HepG2 (cell line): ENCODE results near the gene DNAJC5. TPM values are rescaled to one million over a fixed set of nuclear protein-coding genes. Genes with fewer than 3 reads are reported as not detected.

Source experiments
- ATF4 ChIP-seq, 2 experiments: fragments of 450-650 bp in 1 of 2; sonication (generic) in 1 of 2; formaldehyde crosslinking; IDR thresholded peaks; 2 replicates each; pipeline versions ENCODE4 v1.5.0 to v1.8.0; 2020 to 2022; ENCODE audit warnings: mild to moderate bottlenecking in 1 of 2, missing genetic modification reagents in 1 of 2
- ATRX ChIP-seq: sonication (generic); formaldehyde crosslinking; IDR thresholded peaks from 2 replicates; pipeline ENCODE4 v1.4.0; 2020; ENCODE audit warnings: missing genetic modification reagents, borderline replicate concordance
- GTF3A ChIP-seq: sonication (generic); formaldehyde crosslinking; conservative IDR thresholded peaks from 2 replicates; pipeline ENCODE4 v1.4.0; 2020; ENCODE audit warnings: mild to moderate bottlenecking, missing genetic modification reagents
- HNRNPK ChIP-seq: fragments of 200-400 bp; formaldehyde crosslinking; IDR thresholded peaks from 2 replicates; pipeline ENCODE4 v1.6.1; 2018; ENCODE audit warnings: low read length, low read depth, moderate library complexity, mild to moderate bottlenecking; ENCODE audit not compliant: poor library complexity, severe bottlenecking
- KAT7 ChIP-seq: IDR thresholded peaks from 2 replicates; pipeline ENCODE4 v1.6.1; 2018; ENCODE audit warnings: borderline replicate concordance, missing compliant biosample characterization
- KAT8 ChIP-seq: IDR thresholded peaks from 2 replicates; pipeline ENCODE4 v1.6.1; 2016; ENCODE audit warnings: missing genetic modification reagents, missing compliant biosample characterization
- PTBP1 ChIP-seq: fragments of 200-400 bp; formaldehyde crosslinking; IDR thresholded peaks from 2 replicates; pipeline ENCODE4 v1.6.1; 2018; ENCODE audit warnings: low read length, low read depth; ENCODE audit not compliant: poor library complexity, severe bottlenecking
- SP5 ChIP-seq: IDR thresholded peaks from 2 replicates; pipeline ENCODE4 v1.6.1; 2016; ENCODE audit warnings: low read depth, borderline replicate concordance
- STAG1 ChIP-seq: sonication (generic); formaldehyde crosslinking; IDR thresholded peaks from 2 replicates; pipeline ENCODE4 v1.4.0; 2020; ENCODE audit warnings: missing genetic modification reagents
- ZBTB14 ChIP-seq: sonication (generic); formaldehyde crosslinking; IDR thresholded peaks from 2 replicates; pipeline ENCODE4 v1.4.0; 2020; ENCODE audit warnings: missing genetic modification reagents
- ZIK1 ChIP-seq: sonication (generic); formaldehyde crosslinking; IDR thresholded peaks from 2 replicates; pipeline ENCODE4 v1.5.0; 2020; ENCODE audit warnings: mild to moderate bottlenecking, low read depth, missing genetic modification reagents, borderline replicate concordance
- ZKSCAN5 ChIP-seq: sonication (generic); formaldehyde crosslinking; IDR thresholded peaks from 2 replicates; pipeline ENCODE4 v1.5.1; 2020; ENCODE audit warnings: mild to moderate bottlenecking, missing genetic modification reagents
- ZNF136 ChIP-seq: sonication (generic); formaldehyde crosslinking; IDR thresholded peaks from 2 replicates; pipeline ENCODE4 v1.8.1; 2022; ENCODE audit warnings: low read depth, mild to moderate bottlenecking, moderate library complexity, missing genetic modification reagents
- ZNF362 ChIP-seq: sonication (generic); formaldehyde crosslinking; IDR thresholded peaks from 2 replicates; pipeline ENCODE4 v1.4.0; 2020; ENCODE audit warnings: missing genetic modification reagents, mild to moderate bottlenecking, borderline replicate concordance
- ZNF383 ChIP-seq: sonication (generic); formaldehyde crosslinking; IDR thresholded peaks from 2 replicates; pipeline ENCODE4 v1.4.0; 2020; ENCODE audit warnings: missing genetic modification reagents, mild to moderate bottlenecking, borderline replicate concordance
- ZNF782 ChIP-seq: sonication (generic); formaldehyde crosslinking; IDR thresholded peaks from 2 replicates; pipeline ENCODE4 v1.4.0; 2020; ENCODE audit warnings: missing genetic modification reagents, mild to moderate bottlenecking, borderline replicate concordance
- ZNF800 ChIP-seq: sonication (generic); formaldehyde crosslinking; IDR thresholded peaks from 2 replicates; pipeline ENCODE4 v1.4.0; 2020; ENCODE audit warnings: missing genetic modification reagents
- ZNF883 ChIP-seq: sonication (generic); formaldehyde crosslinking; IDR thresholded peaks from 2 replicates; pipeline ENCODE4 v1.5.1; 2020; ENCODE audit warnings: mild to moderate bottlenecking, missing genetic modification reagents; ENCODE audit errors: not compliant biosample characterization
- ZSCAN12 ChIP-seq: sonication (generic); formaldehyde crosslinking; IDR thresholded peaks from 2 replicates; pipeline ENCODE4 v1.9.0; 2021; ENCODE audit warnings: mild to moderate bottlenecking, missing genetic modification reagents
- polyA plus RNA-seq, 8 experiments: library from polyadenylated mRNA; depleted of rRNA in 3 of 8; stranded (reverse) in 7 of 8; unstranded in 1 of 8; fragments of >200 nt; fragmentation: Illumina TruSeq in 4 of 8; extraction: Trizol in 4 of 8; gene quantifications; 2 replicates each; pipeline versions ENCODE4 v1.2.1 to v1.2.3, GENCODE V29; 2011 to 2016; ENCODE audit warnings: low read depth in 4 of 8, missing spikeins in 1 of 8, mixed read lengths in 1 of 8; ENCODE audit not compliant: insufficient read depth in 1 of 8
- total RNA-seq, 5 experiments: library from RNA; depleted of rRNA; stranded (reverse); fragments of >200 nt; fragmentation: Illumina TruSeq; extraction: Trizol; gene quantifications; 2 replicates each; pipeline ENCODE4 v1.2.3, GENCODE V29; 2016; ENCODE audit warnings: low read depth in 1 of 5
- TF ChIP-seq, protein P1 (sequence below): sonication (generic); formaldehyde crosslinking; IDR thresholded peaks from 2 replicates; pipeline ENCODE4 v1.8.1; 2022; ENCODE audit warnings: low read depth, mild to moderate bottlenecking, missing genetic modification reagents

DNAJC5 gene
- total and polyA plus RNA-seq, 2 of the 13 experiments (the other 11 are each of a cell fraction or from before 2014, with no cell fraction given) = 42.8 to 64.5 TPM

DNA sequence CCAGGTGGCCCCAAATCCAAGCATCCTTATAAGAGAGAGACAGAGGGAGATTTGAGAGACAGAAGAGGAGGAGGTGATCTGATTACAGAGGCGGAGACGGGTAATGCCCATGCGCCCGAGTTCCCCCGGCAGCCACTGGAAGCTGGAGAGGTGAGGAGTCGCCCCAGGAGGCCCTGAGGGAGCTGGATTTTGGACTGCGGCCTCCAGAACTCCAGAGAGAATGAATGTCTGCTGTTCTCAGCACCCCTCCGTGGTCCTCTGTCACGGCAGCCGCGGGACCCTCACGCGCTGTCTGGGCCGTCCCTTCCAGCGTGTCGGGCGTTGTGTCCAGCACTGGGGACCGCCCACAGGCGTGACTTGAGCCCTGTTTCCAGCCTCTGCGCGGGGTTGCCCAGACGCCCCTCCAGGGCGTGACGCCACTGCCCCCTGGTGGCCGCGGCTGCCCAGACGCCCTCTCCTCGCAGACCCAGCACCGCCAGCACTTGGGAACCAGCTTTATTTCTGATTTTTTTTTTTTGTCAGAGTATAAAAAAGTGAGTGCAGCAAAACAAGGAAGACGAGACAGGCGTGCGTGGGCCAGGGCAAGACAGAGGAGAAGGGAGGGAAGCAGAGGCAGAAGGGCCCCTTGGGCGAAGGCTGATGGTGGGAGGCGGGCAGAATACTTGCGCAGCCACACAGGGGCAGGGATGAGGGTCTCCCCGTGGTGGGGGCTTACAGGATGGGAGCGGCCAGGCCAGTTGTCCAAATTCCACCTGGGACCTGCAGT, 78.9 kb downstream of the DNAJC5 start (continued):
- TF ChIP-seq ZIK1 (peak; percentile 86; the same call in 1 of the 2 replicates), ZNF782 (peak; percentile 92; the same call in 1 of the 2 replicates), ZSCAN12 (0 out of 2 replicates have a peak, but pooled peaks have one; percentile 89), ZNF362 (peak; percentile 83; the same call in 1 of the 2 replicates), KAT7 (CRISPR knock-in tag) (peak; percentile 94), KAT8 (CRISPR knock-in tag) (peak; percentile 84), PTBP1 (peak; percentile 98), GTF3A (CRISPR knock-in tag) (0 out of 2 replicates have a peak, but pooled peaks have one; percentile 43), ZNF883 (CRISPR knock-in tag) (peak; percentile 83), ZNF383 (CRISPR knock-in tag) (no peak), HNRNPK (no peak), ZNF800 (CRISPR knock-in tag) (peak; percentile 97), ATRX (CRISPR knock-in tag) (no peak), ZBTB14 (CRISPR knock-in tag) (peak; percentile 69; the same call in 1 of the 2 replicates), STAG1 (CRISPR knock-in tag) (peak; percentile 100), SP5 (peak; percentile 91), ZKSCAN5 (CRISPR knock-in tag) (peak; percentile 7; the same call in 1 of the 2 replicates), ATF4 (CRISPR knock-in tag; IDR thresholded peaks at IDR 0.05) (no peak), ZNF136 (CRISPR knock-in tag) (no peak; the same call in 1 of the 2 replicates)
- TF ChIP-seq, protein P1, sequence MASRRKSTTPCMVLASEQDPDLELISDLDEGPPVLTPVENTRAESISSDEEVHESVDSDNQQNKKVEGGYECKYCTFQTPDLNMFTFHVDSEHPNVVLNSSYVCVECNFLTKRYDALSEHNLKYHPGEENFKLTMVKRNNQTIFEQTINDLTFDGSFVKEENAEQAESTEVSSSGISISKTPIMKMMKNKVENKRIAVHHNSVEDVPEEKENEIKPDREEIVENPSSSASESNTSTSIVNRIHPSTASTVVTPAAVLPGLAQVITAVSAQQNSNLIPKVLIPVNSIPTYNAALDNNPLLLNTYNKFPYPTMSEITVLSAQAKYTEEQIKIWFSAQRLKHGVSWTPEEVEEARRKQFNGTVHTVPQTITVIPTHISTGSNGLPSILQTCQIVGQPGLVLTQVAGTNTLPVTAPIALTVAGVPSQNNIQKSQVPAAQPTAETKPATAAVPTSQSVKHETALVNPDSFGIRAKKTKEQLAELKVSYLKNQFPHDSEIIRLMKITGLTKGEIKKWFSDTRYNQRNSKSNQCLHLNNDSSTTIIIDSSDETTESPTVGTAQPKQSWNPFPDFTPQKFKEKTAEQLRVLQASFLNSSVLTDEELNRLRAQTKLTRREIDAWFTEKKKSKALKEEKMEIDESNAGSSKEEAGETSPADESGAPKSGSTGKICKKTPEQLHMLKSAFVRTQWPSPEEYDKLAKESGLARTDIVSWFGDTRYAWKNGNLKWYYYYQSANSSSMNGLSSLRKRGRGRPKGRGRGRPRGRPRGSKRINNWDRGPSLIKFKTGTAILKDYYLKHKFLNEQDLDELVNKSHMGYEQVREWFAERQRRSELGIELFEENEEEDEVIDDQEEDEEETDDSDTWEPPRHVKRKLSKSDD (CRISPR knock-in tag) = peak; percentile 92; the same call in 1 of the 2 replicates
